Chondrocyte (in vitro differentiated cells): Measurements from ENCODE around the gene FRMD4A. TPM values are rescaled to one million over a fixed set of nuclear protein-coding genes. Genes with fewer than 3 reads are reported as not detected.

Experiments
- DNase-seq: peaks from one replicate; pipeline ENCODE4 v3.0.0; 2021; ENCODE audit warnings: mixed read lengths, low spot score
- H3K27ac Mint-ChIP-seq: one replicate; pipeline ENCODE4 v1.8.0; 2021; ENCODE audit warnings: mild to moderate bottlenecking, moderate library complexity, mixed read lengths; ENCODE audit not compliant: unreplicated experiment
- H3K27me3 Mint-ChIP-seq: 2 replicates; pipeline ENCODE4 v1.8.0; 2021; ENCODE audit warnings: low read depth, mixed read lengths
- H3K36me3 Mint-ChIP-seq: 2 replicates; pipeline ENCODE4 v1.8.0; 2021; ENCODE audit warnings: low read depth, mixed read lengths
- H3K4me1 Mint-ChIP-seq: 2 replicates; pipeline ENCODE4 v1.8.0; 2021; ENCODE audit warnings: low read depth, mild to moderate bottlenecking, mixed read lengths
- H3K4me3 Mint-ChIP-seq: one replicate; pipeline ENCODE4 v1.8.0; 2021; ENCODE audit warnings: mild to moderate bottlenecking, moderate library complexity, mixed read lengths; ENCODE audit not compliant: unreplicated experiment
- H3K9me3 Mint-ChIP-seq: 2 replicates; pipeline ENCODE4 v1.8.0; 2021; ENCODE audit warnings: low read depth, mixed read lengths
- CTCF ChIP-seq: fragments of 200-600 bp; sonication (generic); IDR thresholded peaks from 2 replicates; pipeline ENCODE4 v1.5.0; 2021; ENCODE audit warnings: antibody characterized with exemption, mild to moderate bottlenecking, moderate library complexity
- total RNA-seq: library from RNA; stranded (reverse); gene quantifications from 3 replicates; pipeline ENCODE4 v1.2.1, GENCODE V29; 2021

Gene FRMD4A
- total RNA-seq, 1 donor from 2014 or later, result 129 TPM

DNA sequence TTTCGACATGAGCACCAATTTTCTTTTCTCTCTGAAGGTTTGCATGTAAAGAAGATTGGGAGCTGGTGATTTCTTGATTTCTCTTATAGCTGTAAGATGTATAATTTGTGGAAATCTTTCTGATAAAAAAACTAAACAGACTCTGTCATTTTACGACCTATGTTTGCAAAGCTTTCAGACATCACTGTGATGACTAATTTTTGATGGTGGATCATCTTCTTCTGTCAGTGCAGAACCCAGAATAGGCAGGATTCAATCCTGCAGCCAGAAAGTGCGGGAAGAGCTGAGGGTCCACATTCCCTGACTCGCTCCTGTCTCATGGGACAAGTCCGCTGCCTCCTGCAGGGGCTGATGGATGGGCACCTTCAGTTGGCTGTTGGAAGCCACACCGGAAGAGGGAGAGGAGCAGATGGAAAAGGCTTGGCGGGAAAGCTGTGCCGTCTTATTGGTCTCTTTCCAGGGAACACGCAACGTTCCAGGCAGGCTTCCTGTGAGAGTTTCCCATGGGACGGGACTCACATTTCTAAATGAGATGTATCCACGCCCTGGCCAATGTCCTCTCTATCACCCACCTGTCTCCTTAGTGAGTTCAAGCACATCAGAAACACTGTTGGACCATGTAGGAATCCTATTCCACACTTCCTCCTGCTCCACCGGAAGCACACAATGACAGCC, 557.1 kb downstream of the FRMD4A start:
- Mint-ChIP-seq H3K4me3 (no peak overlapping the region), H3K4me1 (peaks cover 39% of the 10 kb centered on the region), H3K9me3 (no peaks in the 10 kb centered on the region), H3K27me3 (no peaks in the 10 kb centered on the region), H3K27ac (peak overlapping the region; percentile 55), H3K36me3 (peaks cover 34% of the 10 kb centered on the region)
- no peak for DNase-seq
- TF ChIP-seq CTCF, result no peak

- H3K27ac Mint-ChIP-seq, result no peak overlapping the region
- H3K4me3 Mint-ChIP-seq, result no peak overlapping the region
- H3K9me3 Mint-ChIP-seq, result no peaks in the 10 kb centered on the region
- DNase-seq, result no peak
- TF ChIP-seq CTCF, result no peak
- peaks cover 34% of the 10 kb centered on the region for H3K36me3 Mint-ChIP-seq
- H3K27me3 Mint-ChIP-seq, result no peaks in the 10 kb centered on the region
- H3K4me1 Mint-ChIP-seq, result peaks cover 37% of the 10 kb centered on the region
These were observed 557.7 kb downstream of the FRMD4A start for GRCh38 chr10:13773043-13773442.

GRCh38 chr10:13771992-13772391, 558.7 kb downstream of the FRMD4A start:
- Mint-ChIP-seq H3K27ac (no peak overlapping the region), H3K4me1 (peaks cover 29% of the 10 kb centered on the region), H3K4me3 (no peak overlapping the region), H3K36me3 (peaks cover 40% of the 10 kb centered on the region), H3K27me3 (no peaks in the 10 kb centered on the region), H3K9me3 (no peaks in the 10 kb centered on the region)
- no peak for DNase-seq
- no peak for TF ChIP-seq CTCF

DNA sequence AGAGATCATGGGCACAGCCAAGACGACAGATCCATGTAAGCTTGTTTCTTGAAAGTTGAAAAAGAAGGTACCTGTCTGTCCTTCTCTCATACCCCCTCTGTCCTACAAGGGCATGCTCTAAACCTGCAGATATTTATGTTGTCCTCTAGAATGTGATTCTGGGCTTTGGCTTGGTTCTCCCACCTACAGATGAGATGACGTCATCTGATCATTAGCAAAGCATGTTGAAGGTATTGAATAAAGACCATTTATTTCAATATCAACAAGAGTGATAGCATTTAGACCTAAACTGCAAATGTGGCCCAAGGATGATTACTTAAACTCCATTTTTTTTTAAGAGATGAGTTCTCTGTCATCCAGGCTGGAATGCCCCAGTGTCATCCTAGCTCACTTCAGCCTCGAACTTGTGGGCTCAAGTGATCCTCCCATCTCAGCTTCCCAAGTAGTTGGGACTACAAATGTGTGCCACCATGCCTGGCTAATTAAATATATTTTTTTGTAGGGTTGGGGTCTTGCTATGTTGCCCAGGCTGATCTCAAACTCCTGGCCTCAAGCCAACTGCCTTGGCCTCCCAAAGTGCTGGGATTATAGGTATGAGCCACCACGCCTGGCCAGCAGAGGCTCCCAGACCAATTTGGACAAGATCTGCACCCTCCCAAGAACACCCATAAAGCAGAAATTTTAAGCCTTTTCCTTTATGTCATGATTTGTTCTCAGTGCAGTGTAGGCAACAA, 559.8 kb downstream of the FRMD4A start:
- Mint-ChIP-seq H3K27ac (no peak overlapping the region), H3K4me1 (peaks cover 23% of the 10 kb centered on the region), H3K4me3 (no peak overlapping the region), H3K36me3 (peaks cover 38% of the 10 kb centered on the region), H3K27me3 (no peaks in the 10 kb centered on the region), H3K9me3 (no peaks in the 10 kb centered on the region)
- TF ChIP-seq CTCF, result no peak
- DNase-seq, result no peak

GRCh38 chr10:13769946-13770345, 560.8 kb downstream of the FRMD4A start:
- no peaks in the 10 kb centered on the region for H3K9me3 Mint-ChIP-seq
- peaks cover 33% of the 10 kb centered on the region for H3K36me3 Mint-ChIP-seq
- no peak overlapping the region for H3K4me3 Mint-ChIP-seq
- no peak overlapping the region for H3K27ac Mint-ChIP-seq
- peaks cover 19% of the 10 kb centered on the region for H3K4me1 Mint-ChIP-seq
- TF ChIP-seq CTCF, result no peak
- no peak for DNase-seq
- H3K27me3 Mint-ChIP-seq, result no peaks in the 10 kb centered on the region
